GM12878 (cell line): ENCODE results near the gene SNX2.

Source experiments
- CTCF ChIP-seq, 3 experiments: IDR thresholded peaks in 2 of 3; conservative IDR thresholded peaks in 1 of 3; 2 replicates each; pipeline ENCODE4 v1.5.1; 2011; ENCODE audit warnings: low read depth in 3 of 3, low read length in 3 of 3, mild to moderate bottlenecking in 3 of 3, control low read depth in 2 of 3, moderate library complexity in 2 of 3, inconsistent platforms in 1 of 3, mixed read lengths in 1 of 3; ENCODE audit not compliant: control insufficient read depth in 2 of 3, insufficient read depth in 1 of 3; ENCODE audit errors: extremely low read depth in 1 of 3
- ETV6 ChIP-seq, 2 experiments: fragments of 450-650 bp in 1 of 2; IDR thresholded peaks in 1 of 2; conservative IDR thresholded peaks in 1 of 2; 2 replicates each; pipeline ENCODE4 v1.6.1; 2014; ENCODE audit warnings: antibody characterized with exemption in 1 of 2, borderline replicate concordance in 1 of 2, low read depth in 1 of 2, mild to moderate bottlenecking in 1 of 2, moderate library complexity in 1 of 2
- PBX3 ChIP-seq: IDR thresholded peaks from 2 replicates; pipeline ENCODE4 v1.6.1; 2011; ENCODE audit warnings: mild to moderate bottlenecking, low read depth, low read length, moderate library complexity; ENCODE audit not compliant: insufficient replicate concordance
- SMC3 ChIP-seq: IDR thresholded peaks from 2 replicates; pipeline ENCODE4 v1.6.1; 2011; ENCODE audit warnings: low read length, improper control_type of control experiment, borderline replicate concordance
- TARDBP ChIP-seq: IDR thresholded peaks from 2 replicates; pipeline ENCODE4 v1.6.1; 2016; ENCODE audit warnings: borderline replicate concordance

- TF ChIP-seq PBX3 = no peak
- no peak for TF ChIP-seq ETV6 (conservative IDR thresholded peaks at IDR 0.05 in 1 of 2, IDR thresholded peaks at IDR 0.05 in 1 of 2; ENCODE audit: borderline replicate concordance in 1 of 2, low read depth in 1 of 2)
- TF ChIP-seq SMC3 = no peak
- no peak for TF ChIP-seq TARDBP
- no peak for TF ChIP-seq CTCF (IDR thresholded peaks at IDR 0.05 in 2 of 3, conservative IDR thresholded peaks at IDR 0.05 in 1 of 3; ENCODE audit: control insufficient read depth in 2 of 3, extremely low read depth in 1 of 3, insufficient read depth in 1 of 3, low read depth in 3 of 3, low read length in 3 of 3)
These were observed 33.2 kb upstream of the SNX2 start for GRCh38 chr5:122741681-122742080.
